Astrocyte (in vitro differentiated cells and primary cell): ENCODE data around the gene P4HA2. TPM values are rescaled to one million over a fixed set of nuclear protein-coding genes. Genes with fewer than 3 reads are reported as not detected.

Source experiments
- DNase-seq: peaks from one replicate; pipeline ENCODE4 v3.0.0-alpha.2; 2010; ENCODE audit warnings: low read depth
- FAIRE-seq: peaks from 2 replicates; lab custom pipeline; 2011; peaks lifted over from hg19 to GRCh38; lab: Jason Lieb, UNC
- H2AFZ ChIP-seq: 2 replicates; pipeline ENCODE4 v1.6.0; 2012; ENCODE audit warnings: low read depth, low read length, inconsistent platforms
- H3K27ac ChIP-seq: 2 replicates; pipeline ENCODE4 v1.5.1; 2011; ENCODE audit warnings: low read depth, low read length, inconsistent platforms
- H3K27me3 ChIP-seq: 2 replicates; pipeline ENCODE4 v1.6.0; 2011; ENCODE audit warnings: low read length, inconsistent platforms; ENCODE audit not compliant: insufficient read depth
- H3K36me3 ChIP-seq: 2 replicates; pipeline ENCODE4 v1.5.1; 2011; ENCODE audit warnings: low read length, inconsistent platforms; ENCODE audit not compliant: insufficient read depth
- H3K4me1 ChIP-seq: 2 replicates; pipeline ENCODE4 v1.5.1; 2011; ENCODE audit warnings: low read length, inconsistent platforms; ENCODE audit not compliant: insufficient read depth
- H3K4me2 ChIP-seq: 2 replicates; pipeline ENCODE4 v1.6.0; 2012; ENCODE audit warnings: low read length, inconsistent platforms
- H3K4me3 ChIP-seq: 2 replicates; pipeline ENCODE4 v1.5.1; 2011; ENCODE audit warnings: low read depth, mild to moderate bottlenecking, low read length, inconsistent platforms; ENCODE audit not compliant: insufficient read depth
- H3K79me2 ChIP-seq: 2 replicates; pipeline ENCODE4 v1.6.0; 2012; ENCODE audit warnings: mild to moderate bottlenecking, low read length, inconsistent platforms; ENCODE audit not compliant: insufficient read depth
- H3K9ac ChIP-seq: 2 replicates; pipeline ENCODE4 v1.6.0; 2012; ENCODE audit warnings: mild to moderate bottlenecking, low read length, inconsistent platforms
- H3K9me3 ChIP-seq: 2 replicates; pipeline ENCODE4 v1.5.1; 2012; ENCODE audit warnings: low read depth, mild to moderate bottlenecking, low read length, inconsistent platforms; ENCODE audit not compliant: insufficient read depth
- H4K20me1 ChIP-seq: 2 replicates; pipeline ENCODE4 v1.6.0; 2012; ENCODE audit warnings: low read length, inconsistent platforms; ENCODE audit not compliant: insufficient read depth
- H3K27ac Mint-ChIP-seq: one replicate; pipeline ENCODE4 v1.8.0; 2021; ENCODE audit warnings: mild to moderate bottlenecking, mixed read lengths; ENCODE audit not compliant: unreplicated experiment
- H3K27me3 Mint-ChIP-seq: one replicate; pipeline ENCODE4 v1.8.0; 2021; ENCODE audit warnings: low read depth, mixed read lengths; ENCODE audit not compliant: unreplicated experiment
- H3K36me3 Mint-ChIP-seq: one replicate; pipeline ENCODE4 v1.8.0; 2021; ENCODE audit warnings: low read depth, mixed read lengths; ENCODE audit not compliant: unreplicated experiment
- H3K4me1 Mint-ChIP-seq: one replicate; pipeline ENCODE4 v1.8.0; 2021; ENCODE audit warnings: low read depth, mixed read lengths; ENCODE audit not compliant: unreplicated experiment
- H3K4me3 Mint-ChIP-seq: one replicate; pipeline ENCODE4 v1.8.0; 2021; ENCODE audit warnings: mild to moderate bottlenecking, moderate library complexity, mixed read lengths; ENCODE audit not compliant: unreplicated experiment
- H3K9me3 Mint-ChIP-seq: one replicate; pipeline ENCODE4 v1.8.0; 2021; ENCODE audit warnings: mild to moderate bottlenecking, mixed read lengths; ENCODE audit not compliant: unreplicated experiment
- EZH2 ChIP-seq: IDR thresholded peaks from 2 replicates; pipeline ENCODE4 v1.6.1; 2012; ENCODE audit warnings: mild to moderate bottlenecking, low read length, inconsistent platforms; ENCODE audit not compliant: insufficient read depth
- total RNA-seq: library from RNA; stranded (reverse); gene quantifications from 2 replicates; pipeline ENCODE4 v1.2.1, GENCODE V29; 2021
- TF ChIP-seq, protein P1 (sequence below): IDR thresholded peaks from 2 replicates; pipeline ENCODE4 v1.5.1; 2011; ENCODE audit warnings: low read depth, mild to moderate bottlenecking, inconsistent platforms, low read length, moderate library complexity; ENCODE audit not compliant: insufficient read depth

Gene P4HA2
- total RNA-seq, 1 donor from 2014 or later = 214 TPM

DNA sequence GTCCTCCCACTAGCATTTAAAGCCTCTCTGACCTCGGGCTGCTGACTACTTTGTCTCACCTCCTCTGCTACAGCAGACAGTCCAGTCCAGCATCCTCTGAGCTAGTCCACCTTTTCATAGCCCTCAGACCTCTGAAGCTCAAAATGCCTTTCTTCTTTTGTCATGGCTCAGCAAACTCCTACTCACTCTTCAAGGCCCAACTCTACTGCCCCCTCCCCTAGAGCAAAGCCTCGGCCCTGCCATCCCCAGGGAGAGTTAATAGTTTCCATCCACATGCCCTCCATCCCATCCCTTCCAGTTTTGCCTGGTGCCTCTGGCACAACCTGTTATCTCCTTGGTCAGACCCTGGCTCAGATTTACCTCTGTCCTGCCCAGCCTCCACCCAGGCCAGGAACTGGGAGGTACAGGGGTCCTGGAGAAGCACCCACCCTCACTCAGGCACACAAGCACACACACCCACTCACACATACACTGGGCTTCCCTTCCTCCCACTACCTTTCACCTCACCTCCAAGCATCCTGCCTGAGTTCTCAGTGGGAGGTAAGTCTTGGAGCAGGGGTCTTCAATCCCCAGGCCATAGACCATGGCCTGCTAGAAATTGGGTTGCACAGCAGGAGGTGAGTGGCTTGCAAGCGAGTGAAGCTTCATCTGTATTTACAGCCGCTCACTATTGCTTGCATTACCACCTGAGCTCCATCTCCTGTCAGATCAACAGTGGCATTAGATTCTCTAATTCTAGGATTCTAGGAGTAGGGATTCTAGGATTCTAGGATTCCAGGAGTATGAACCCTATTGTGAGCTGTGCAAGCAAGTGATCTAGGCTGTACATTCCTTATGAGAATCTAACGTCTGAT, 47.9 kb upstream of the P4HA2 start:
- Histone ChIP-seq H3K79me2 (peaks cover 3% of the 10 kb centered on the region), H2AFZ (no peak overlapping the region), H3K4me3 (no peak overlapping the region), H3K4me1 (no peaks in the 10 kb centered on the region), H3K9ac (no peak overlapping the region), H4K20me1 (peaks cover 38% of the 10 kb centered on the region), H3K4me2 (no peak overlapping the region), H3K9me3 (no peaks in the 10 kb centered on the region), H3K27me3 (no peaks in the 10 kb centered on the region), H3K27ac (no peak overlapping the region), H3K36me3 (peaks cover 13% of the 10 kb centered on the region)
- H3K27ac Mint-ChIP-seq = peak overlapping the region; percentile 16
- H3K9me3 Mint-ChIP-seq = peaks cover 3% of the 10 kb centered on the region
- peaks cover 25% of the 10 kb centered on the region for H3K36me3 Mint-ChIP-seq
- TF ChIP-seq, protein P1, sequence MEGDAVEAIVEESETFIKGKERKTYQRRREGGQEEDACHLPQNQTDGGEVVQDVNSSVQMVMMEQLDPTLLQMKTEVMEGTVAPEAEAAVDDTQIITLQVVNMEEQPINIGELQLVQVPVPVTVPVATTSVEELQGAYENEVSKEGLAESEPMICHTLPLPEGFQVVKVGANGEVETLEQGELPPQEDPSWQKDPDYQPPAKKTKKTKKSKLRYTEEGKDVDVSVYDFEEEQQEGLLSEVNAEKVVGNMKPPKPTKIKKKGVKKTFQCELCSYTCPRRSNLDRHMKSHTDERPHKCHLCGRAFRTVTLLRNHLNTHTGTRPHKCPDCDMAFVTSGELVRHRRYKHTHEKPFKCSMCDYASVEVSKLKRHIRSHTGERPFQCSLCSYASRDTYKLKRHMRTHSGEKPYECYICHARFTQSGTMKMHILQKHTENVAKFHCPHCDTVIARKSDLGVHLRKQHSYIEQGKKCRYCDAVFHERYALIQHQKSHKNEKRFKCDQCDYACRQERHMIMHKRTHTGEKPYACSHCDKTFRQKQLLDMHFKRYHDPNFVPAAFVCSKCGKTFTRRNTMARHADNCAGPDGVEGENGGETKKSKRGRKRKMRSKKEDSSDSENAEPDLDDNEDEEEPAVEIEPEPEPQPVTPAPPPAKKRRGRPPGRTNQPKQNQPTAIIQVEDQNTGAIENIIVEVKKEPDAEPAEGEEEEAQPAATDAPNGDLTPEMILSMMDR = no peak
- TF ChIP-seq EZH2 = no peak
- H3K4me1 Mint-ChIP-seq = peaks cover 18% of the 10 kb centered on the region
- no peaks in the 10 kb centered on the region for H3K27me3 Mint-ChIP-seq
- FAIRE-seq (no peak), DNase-seq (no peak)
- peak overlapping the region; percentile 0 for H3K4me3 Mint-ChIP-seq

GRCh38 chr5:132274050-132274792, 46.6 kb upstream of the P4HA2 start:
- FAIRE-seq = no peak
- no peaks in the 10 kb centered on the region for H3K9me3 ChIP-seq
- H3K4me2 ChIP-seq = no peak overlapping the region
- H2AFZ ChIP-seq = no peak overlapping the region
- TF ChIP-seq, protein P1 = no peak
- no peak for TF ChIP-seq EZH2
- DNase-seq = no peak
- Mint-ChIP-seq H3K36me3 (peaks cover 29% of the 10 kb centered on the region), H3K27ac (no peak overlapping the region), H3K4me1 (peaks cover 22% of the 10 kb centered on the region), H3K27me3 (no peaks in the 10 kb centered on the region), H3K9me3 (no peaks in the 10 kb centered on the region), H3K4me3 (no peak overlapping the region)
- H3K27ac ChIP-seq = no peak overlapping the region
- H3K4me1 ChIP-seq = peaks cover 7% of the 10 kb centered on the region
- H3K79me2 ChIP-seq = peaks cover 16% of the 10 kb centered on the region
- peaks cover 52% of the 10 kb centered on the region for H4K20me1 ChIP-seq
- H3K27me3 ChIP-seq = no peaks in the 10 kb centered on the region
- no peak overlapping the region for H3K4me3 ChIP-seq
- H3K36me3 ChIP-seq = peaks cover 20% of the 10 kb centered on the region
- H3K9ac ChIP-seq = no peak overlapping the region
